OCI-LY1 (cell line): ENCODE data around the gene TXNL4B.

Experiments
- H2AFZ ChIP-seq: fragments of 200-600 bp; sonication (generic), shearing (Covaris generic); 2 replicates; pipeline ENCODE4 v1.6.0; 2014; ENCODE audit warnings: antibody characterized with exemption, mild to moderate bottlenecking, low read length
- H3F3A ChIP-seq: fragments of 200-600 bp; sonication (generic), shearing (Covaris generic); 2 replicates; pipeline ENCODE4 v1.6.0; 2014; ENCODE audit warnings: mild to moderate bottlenecking, antibody characterized with exemption, low read length, moderate library complexity; ENCODE audit not compliant: insufficient read depth
- H3K27ac ChIP-seq: fragments of 200-600 bp; sonication (generic); 2 replicates; pipeline ENCODE4 v1.5.1; 2014; ENCODE audit warnings: low read length, mixed run types, mild to moderate bottlenecking, low read depth; ENCODE audit not compliant: poor library complexity, severe bottlenecking
- H3K27me3 ChIP-seq: fragments of 200-600 bp; sonication (generic); 2 replicates; pipeline ENCODE4 v1.6.0; 2014; ENCODE audit warnings: antibody characterized with exemption, mild to moderate bottlenecking, low read length, moderate library complexity; ENCODE audit not compliant: insufficient read depth
- H3K36me3 ChIP-seq: fragments of 200-600 bp; sonication (generic); 2 replicates; pipeline ENCODE4 v1.6.1; 2014; ENCODE audit warnings: mild to moderate bottlenecking, antibody characterized with exemption, low read length, moderate library complexity, mixed read lengths; ENCODE audit not compliant: insufficient read depth
- H3K4me1 ChIP-seq: fragments of 200-600 bp; sonication (generic); 2 replicates; pipeline ENCODE4 v1.5.1; 2014; ENCODE audit warnings: mild to moderate bottlenecking, low read length, moderate library complexity; ENCODE audit not compliant: insufficient read depth, severe bottlenecking
- H3K4me2 ChIP-seq: fragments of 200-600 bp; sonication (generic), shearing (Covaris generic); 2 replicates; pipeline ENCODE4 v1.6.1; 2014; ENCODE audit warnings: low read length
- H3K4me3 ChIP-seq: fragments of 200-600 bp; sonication (generic); 2 replicates; pipeline ENCODE4 v1.5.1; 2014; ENCODE audit warnings: low read length, low read depth, mild to moderate bottlenecking, mixed read lengths; ENCODE audit not compliant: poor library complexity, severe bottlenecking
- H3K79me2 ChIP-seq: fragments of 200-600 bp; shearing (Covaris generic); 2 replicates; pipeline ENCODE4 v1.6.1; 2016; ENCODE audit warnings: mixed run types, low read length, mixed read lengths; ENCODE audit not compliant: insufficient read depth
- H3K9ac ChIP-seq: fragments of 200-600 bp; sonication (generic), shearing (Covaris generic); 2 replicates; pipeline ENCODE4 v1.6.1; 2014; ENCODE audit warnings: mild to moderate bottlenecking, low read length, mixed read lengths
- H3K9me2 ChIP-seq: fragments of 200-600 bp; sonication (generic), shearing (Covaris generic); 2 replicates; pipeline ENCODE4 v1.6.1; 2014; ENCODE audit warnings: low read depth, mild to moderate bottlenecking, low read length, mixed read lengths
- H3K9me3 ChIP-seq: fragments of 200-600 bp; shearing (Covaris generic); 2 replicates; pipeline ENCODE4 v1.6.1; 2014; ENCODE audit warnings: low read length, mixed read lengths
- H4K20me1 ChIP-seq: fragments of 200-600 bp; sonication (generic), shearing (Covaris generic); 2 replicates; pipeline ENCODE4 v1.6.0; 2016; ENCODE audit warnings: mild to moderate bottlenecking, low read length; ENCODE audit not compliant: insufficient read depth
- EZH2 ChIP-seq: fragments of 200-600 bp; sonication (generic), shearing (Covaris generic); IDR thresholded peaks from 2 replicates; pipeline ENCODE4 v1.8.0; 2017; ENCODE audit warnings: borderline replicate concordance, mixed run types, mild to moderate bottlenecking, antibody characterized with exemption, low read length, moderate library complexity, mixed read lengths
- TF ChIP-seq, protein P1 (sequence below): fragments of 200-600 bp; sonication (generic), shearing (Covaris generic); IDR thresholded peaks from 2 replicates; pipeline ENCODE4 v1.5.1; 2017; ENCODE audit warnings: mild to moderate bottlenecking, antibody characterized with exemption, low read length, moderate library complexity, mixed read lengths

Gene TXNL4B

DNA sequence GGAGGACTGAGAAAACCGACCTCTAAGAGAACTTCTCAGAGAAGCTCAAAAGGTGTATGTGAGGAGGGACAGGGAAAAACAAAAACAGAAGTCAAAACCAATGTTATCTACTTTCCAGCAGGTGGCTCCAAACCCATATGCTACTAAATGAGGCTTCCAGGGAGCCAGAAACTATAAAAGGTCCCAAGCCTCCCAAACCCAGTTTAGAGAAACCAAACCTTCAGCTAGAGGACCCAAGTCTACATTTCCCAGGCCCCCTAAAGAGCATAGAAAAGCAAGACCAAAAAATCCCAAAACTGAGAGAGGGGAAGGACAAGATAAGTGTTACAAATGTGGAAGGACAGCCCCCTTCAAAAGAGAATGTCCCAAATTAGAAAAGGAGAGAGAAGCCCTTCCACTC lies 26.7 kb downstream of the TXNL4B start:
- H3F3A ChIP-seq: no peaks in the 10 kb centered on the region
- no peaks in the 10 kb centered on the region for H3K9me3 ChIP-seq
- no peak overlapping the region for H3K9ac ChIP-seq
- no peaks in the 10 kb centered on the region for H3K79me2 ChIP-seq
- no peaks in the 10 kb centered on the region for H3K9me2 ChIP-seq
- H3K27ac ChIP-seq: no peak overlapping the region
- H3K4me2 ChIP-seq: no peak overlapping the region
- no peaks in the 10 kb centered on the region for H4K20me1 ChIP-seq
- no peaks in the 10 kb centered on the region for H3K4me1 ChIP-seq
- no peaks in the 10 kb centered on the region for H3K36me3 ChIP-seq
- H3K4me3 ChIP-seq: no peak overlapping the region
- TF ChIP-seq EZH2: no peak
- TF ChIP-seq, protein P1, sequence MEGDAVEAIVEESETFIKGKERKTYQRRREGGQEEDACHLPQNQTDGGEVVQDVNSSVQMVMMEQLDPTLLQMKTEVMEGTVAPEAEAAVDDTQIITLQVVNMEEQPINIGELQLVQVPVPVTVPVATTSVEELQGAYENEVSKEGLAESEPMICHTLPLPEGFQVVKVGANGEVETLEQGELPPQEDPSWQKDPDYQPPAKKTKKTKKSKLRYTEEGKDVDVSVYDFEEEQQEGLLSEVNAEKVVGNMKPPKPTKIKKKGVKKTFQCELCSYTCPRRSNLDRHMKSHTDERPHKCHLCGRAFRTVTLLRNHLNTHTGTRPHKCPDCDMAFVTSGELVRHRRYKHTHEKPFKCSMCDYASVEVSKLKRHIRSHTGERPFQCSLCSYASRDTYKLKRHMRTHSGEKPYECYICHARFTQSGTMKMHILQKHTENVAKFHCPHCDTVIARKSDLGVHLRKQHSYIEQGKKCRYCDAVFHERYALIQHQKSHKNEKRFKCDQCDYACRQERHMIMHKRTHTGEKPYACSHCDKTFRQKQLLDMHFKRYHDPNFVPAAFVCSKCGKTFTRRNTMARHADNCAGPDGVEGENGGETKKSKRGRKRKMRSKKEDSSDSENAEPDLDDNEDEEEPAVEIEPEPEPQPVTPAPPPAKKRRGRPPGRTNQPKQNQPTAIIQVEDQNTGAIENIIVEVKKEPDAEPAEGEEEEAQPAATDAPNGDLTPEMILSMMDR: peak; percentile 54
- H3K27me3 ChIP-seq: 0 out of 2 replicates have a peak, but pooled peaks cover 7% of the 10 kb centered on the region
- no peak overlapping the region for H2AFZ ChIP-seq

DNA sequence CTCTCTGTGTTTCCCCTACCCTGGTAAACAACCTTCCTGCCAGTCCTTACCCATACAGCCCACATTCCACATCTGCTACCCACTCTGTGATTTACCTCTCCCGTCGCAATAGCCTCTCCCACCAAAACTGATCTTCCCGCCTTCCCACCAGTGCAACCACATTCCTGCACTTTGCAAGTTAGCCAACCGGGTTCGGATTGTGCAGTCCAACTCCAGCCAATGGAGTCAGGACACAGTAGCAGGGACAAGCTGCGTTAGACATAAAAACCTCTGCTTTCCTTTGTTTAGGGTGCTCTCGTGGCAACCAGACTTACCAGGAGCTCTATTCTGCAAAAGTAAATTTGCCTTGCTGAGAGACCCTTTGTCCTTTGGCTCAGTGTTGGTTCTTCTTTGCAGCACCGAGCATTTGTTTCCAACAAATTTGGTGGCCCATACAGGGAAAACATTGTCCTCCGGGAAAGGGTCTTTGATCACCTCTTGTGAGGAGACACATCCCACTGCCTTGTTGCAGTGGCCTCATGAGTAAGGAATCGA lies 29.0 kb downstream of the TXNL4B start:
- no peaks in the 10 kb centered on the region for H3K4me1 ChIP-seq
- no peak overlapping the region for H3K4me3 ChIP-seq
- H3K27ac ChIP-seq: no peak overlapping the region
- H3F3A ChIP-seq: no peaks in the 10 kb centered on the region
- H3K9me2 ChIP-seq: no peaks in the 10 kb centered on the region
- no peaks in the 10 kb centered on the region for H3K9me3 ChIP-seq
- 0 out of 2 replicates have a peak, but pooled peaks cover 7% of the 10 kb centered on the region for H3K27me3 ChIP-seq
- H3K79me2 ChIP-seq: no peaks in the 10 kb centered on the region
- no peak overlapping the region for H3K9ac ChIP-seq
- TF ChIP-seq EZH2: no peak
- TF ChIP-seq, protein P1: no peak
- no peaks in the 10 kb centered on the region for H3K36me3 ChIP-seq
- H4K20me1 ChIP-seq: no peaks in the 10 kb centered on the region
- no peak overlapping the region for H2AFZ ChIP-seq
- H3K4me2 ChIP-seq: no peak overlapping the region

DNA sequence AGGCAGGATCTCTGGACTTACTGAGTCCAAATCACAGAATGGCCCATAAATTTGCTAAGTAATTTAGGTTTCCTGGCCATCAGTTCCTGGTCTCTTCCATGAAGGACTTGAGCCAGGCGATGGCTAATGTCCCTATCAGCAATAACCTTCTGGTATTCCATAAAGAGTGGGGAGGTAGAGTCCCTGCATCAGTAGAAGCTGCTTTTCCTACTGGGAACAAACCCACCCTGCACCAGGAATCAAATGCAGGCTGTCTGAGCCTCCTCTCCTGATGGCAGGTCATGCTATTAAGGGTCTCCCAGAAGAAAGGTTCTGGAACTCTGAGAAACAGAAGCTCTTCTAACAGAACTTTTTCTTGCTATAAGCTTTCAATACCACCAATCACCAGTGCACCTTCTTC lies 31.9 kb downstream of the TXNL4B start:
- Histone ChIP-seq H3K9me3 (no peaks in the 10 kb centered on the region), H3K9me2 (no peaks in the 10 kb centered on the region), H3F3A (no peaks in the 10 kb centered on the region), H3K79me2 (no peaks in the 10 kb centered on the region), H3K9ac (no peak overlapping the region), H3K27me3 (0 out of 2 replicates have a peak, but pooled peaks cover 7% of the 10 kb centered on the region), H3K36me3 (no peaks in the 10 kb centered on the region), H3K27ac (no peak overlapping the region), H2AFZ (no peak overlapping the region), H3K4me1 (no peaks in the 10 kb centered on the region), H4K20me1 (no peaks in the 10 kb centered on the region), H3K4me2 (no peak overlapping the region), H3K4me3 (no peak overlapping the region)
- TF ChIP-seq, protein P1: no peak
- TF ChIP-seq EZH2: no peak
